ENCODE measurements around the gene CTTNBP2. TPM values are rescaled to one million over a fixed set of nuclear protein-coding genes. Genes with fewer than 3 reads are reported as not detected.

Gene CTTNBP2
- polyA plus RNA-seq, 1 of the 3 experiments (the other 2 are of a cell fraction): not detected

GRCh38 chr7:117685795-117686194, 187.4 kb downstream of the CTTNBP2 start:
- Histone ChIP-seq H2AFZ (ENCODE audit: low read depth) (no peak overlapping the region), H3K36me3 (replicated peaks in 1 of 2; ENCODE audit: control insufficient read depth in 1 of 2, insufficient read depth in 2 of 2, low read length in 1 of 2) (no peaks in the 10 kb centered on the region), H3K27me3 (ENCODE audit: insufficient read depth) (peaks cover 15% of the 10 kb centered on the region; the same call in 1 of the 2 replicates), H3K4me2 (no peak overlapping the region), H4K20me1 (ENCODE audit: insufficient read depth) (no peaks in the 10 kb centered on the region), H3K27ac (ENCODE audit: low read depth in 2 of 2, low read length in 1 of 2) (no peak overlapping the region), H3K4me1 (ENCODE audit: control insufficient read depth in 1 of 2, insufficient read depth in 2 of 2, low read depth in 1 of 2, low read length in 1 of 2) (no peaks in the 10 kb centered on the region), H3K9me2 (no peaks in the 10 kb centered on the region), H3F3A (replicated peaks; ENCODE audit: insufficient read depth) (no peaks in the 10 kb centered on the region), H3K79me2 (ENCODE audit: insufficient read depth) (no peaks in the 10 kb centered on the region), H3K4me3 (ENCODE audit: low read depth in 2 of 2, low read length in 1 of 2) (no peak overlapping the region), H3K9ac (no peak overlapping the region), H3K9me3 (no peaks in the 10 kb centered on the region)
- no peak for TF ChIP-seq RFX5 (IDR thresholded peaks at IDR 0.05; ENCODE audit: low read length)
- TF ChIP-seq TEAD4 (IDR thresholded peaks at IDR 0.05; ENCODE audit: borderline replicate concordance, insufficient read depth): no peak
- TF ChIP-seq MEF2A (IDR thresholded peaks at IDR 0.05; ENCODE audit: borderline replicate concordance, low read depth): no peak
- no peak for TF ChIP-seq GATA2 (CRISPR knock-in tag; IDR thresholded peaks at IDR 0.05)
- no peak for TF ChIP-seq FOXM1 (IDR thresholded peaks at IDR 0.05; ENCODE audit: low read depth)
- no peak for TF ChIP-seq NFIC (IDR thresholded peaks at IDR 0.05; ENCODE audit: borderline replicate concordance)
- no peak for TF ChIP-seq RXRA (IDR thresholded peaks at IDR 0.05; ENCODE audit: borderline replicate concordance, low read depth)
- no peak for TF ChIP-seq SMC3 (IDR thresholded peaks at IDR 0.05; ENCODE audit: low read depth, low read length)
- TF ChIP-seq GABPA (IDR thresholded peaks at IDR 0.05; ENCODE audit: low read depth): no peak
- no peak for TF ChIP-seq EZH2phosphoT487 (IDR thresholded peaks at IDR 0.05; ENCODE audit: borderline replicate concordance, low read depth)
- no peak for TF ChIP-seq MXI1 (IDR thresholded peaks at IDR 0.05; ENCODE audit: low read depth, low read length)
- TF ChIP-seq RAD21 (IDR thresholded peaks at IDR 0.05; ENCODE audit: low read length): no peak
- TF ChIP-seq PBX3 (IDR thresholded peaks at IDR 0.05): no peak
- no peak for TF ChIP-seq USF1 (IDR thresholded peaks at IDR 0.05; ENCODE audit: borderline replicate concordance, low read depth)
- TF ChIP-seq JUND (IDR thresholded peaks at IDR 0.05): no peak
- TF ChIP-seq RCOR1 (IDR thresholded peaks at IDR 0.05; ENCODE audit: low read length): no peak
- no peak for TF ChIP-seq TCF12 (IDR thresholded peaks at IDR 0.05)
- no peak for DNase-seq
- ChIA-PET CTCF (interaction anchor here (1.0 kb wide), 1 partner anchor 11 kb away, joined by 3 read pairs; no protein-coding TSS in a partner anchor), POLR2A (no interaction called here)

- ChIA-PET POLR2A (no interaction called here), CTCF (interaction anchor here (0.9 kb wide), 1 partner anchor 40 kb away, joined by 3 read pairs; no protein-coding TSS in a partner anchor)
- H3K4me3 ChIP-seq (ENCODE audit: low read depth in 2 of 2, low read length in 1 of 2): no peak overlapping the region
- no peaks in the 10 kb centered on the region for H4K20me1 ChIP-seq (ENCODE audit: insufficient read depth)
- no peak for DNase-seq
- H3K9me2 ChIP-seq: no peaks in the 10 kb centered on the region
- WGBS (ENCODE audit: low lambda C conversion rate): 10% methylated on average over 8 of the region's 8 CpGs
- H3K27ac ChIP-seq (ENCODE audit: low read depth in 2 of 2, low read length in 1 of 2): no peak overlapping the region
- H3K4me1 ChIP-seq (ENCODE audit: control insufficient read depth in 1 of 2, insufficient read depth in 2 of 2, low read depth in 1 of 2, low read length in 1 of 2): no peaks in the 10 kb centered on the region
- H3K27me3 ChIP-seq (ENCODE audit: insufficient read depth): peaks cover 32% of the 10 kb centered on the region; the same call in 1 of the 2 replicates
- H3K4me2 ChIP-seq: no peak overlapping the region
- H3K9ac ChIP-seq: no peak overlapping the region
- H3F3A ChIP-seq (replicated peaks; ENCODE audit: insufficient read depth): no peaks in the 10 kb centered on the region
- no peaks in the 10 kb centered on the region for H3K9me3 ChIP-seq
- no peaks in the 10 kb centered on the region for H3K79me2 ChIP-seq (ENCODE audit: insufficient read depth)
- no peaks in the 10 kb centered on the region for H3K36me3 ChIP-seq (replicated peaks in 1 of 2; ENCODE audit: control insufficient read depth in 1 of 2, insufficient read depth in 2 of 2, low read length in 1 of 2)
- H2AFZ ChIP-seq (ENCODE audit: low read depth): no peak overlapping the region
- TF ChIP-seq RAD21 (IDR thresholded peaks at IDR 0.05; ENCODE audit: low read length) (no peak), FOXJ3 (CRISPR knock-in tag; IDR thresholded peaks at IDR 0.05) (no peak), IRF3 (IDR thresholded peaks at IDR 0.05; ENCODE audit: low read depth, low read length) (no peak), EP300 (IDR thresholded peaks at IDR 0.05; ENCODE audit: borderline replicate concordance in 1 of 2, low read depth in 1 of 2, low read length in 1 of 2) (no peak), RCOR1 (IDR thresholded peaks at IDR 0.05; ENCODE audit: low read length) (no peak), CHD2 (IDR thresholded peaks at IDR 0.05; ENCODE audit: low read length, partially characterized antibody) (no peak), USF1 (IDR thresholded peaks at IDR 0.05; ENCODE audit: borderline replicate concordance, low read depth) (no peak), NFIC (IDR thresholded peaks at IDR 0.05; ENCODE audit: borderline replicate concordance) (no peak), MEF2A (IDR thresholded peaks at IDR 0.05; ENCODE audit: borderline replicate concordance, low read depth) (no peak), MXI1 (IDR thresholded peaks at IDR 0.05; ENCODE audit: low read depth, low read length) (no peak), MAX (IDR thresholded peaks at IDR 0.05; ENCODE audit: low read depth) (no peak), EZH2phosphoT487 (IDR thresholded peaks at IDR 0.05; ENCODE audit: borderline replicate concordance, low read depth) (no peak), RXRA (IDR thresholded peaks at IDR 0.05; ENCODE audit: borderline replicate concordance, low read depth) (no peak), GABPA (IDR thresholded peaks at IDR 0.05; ENCODE audit: low read depth) (no peak), POLR2AphosphoS5 (IDR thresholded peaks at IDR 0.05; ENCODE audit: low read depth, low read length) (no peak), TEAD4 (IDR thresholded peaks at IDR 0.05; ENCODE audit: borderline replicate concordance, insufficient read depth) (no peak), TCF12 (IDR thresholded peaks at IDR 0.05) (no peak)
Measured at GRCh38 chr7:117683430-117684175, 189.6 kb downstream of the CTTNBP2 start.
